Activated naive CD4-positive, alpha-beta T cell treated with anti-CD3 and anti-CD28 coated beads, Interleukin-2, amount 10 ng/mL, durations not matched to agents 5 hours and 36 hours (primary cell): ENCODE results near the gene MED9. TPM values are rescaled to one million over a fixed set of nuclear protein-coding genes. Genes with fewer than 3 reads are reported as not detected.

Source experiments
- total RNA-seq, 2 experiments: library from RNA; stranded (reverse); gene quantifications; one replicate each; pipeline ENCODE4 v1.2.3, GENCODE V29; 2021

MED9 gene
- total RNA-seq: 10 to 100 TPM; 13.3 to 15.4 TPM

GRCh38 chr17:17476865-17477467 lies at the start of gene MED9:
Gene MED9, plus strand, starts transcription at chr17:17477000. Its CDS starts 42 bp downstream, at chr17:17477042.

GRCh38 chr17:17496189-17497064 lies 19.6 kb downstream of the MED9 start, which contains the start of gene RASD1:
Gene RASD1, minus strand, starts transcription at chr17:17496395. Its CDS starts 214 bp downstream, at chr17:17496181.

Other genes with a start within 250 kb of the MED9 start
- 10 to 100 TPM; 56.0 to 59.6 TPM for gene FLCN, start 239.8 kb upstream of the MED9 start, total RNA-seq
- gene COPS3, start 195.8 kb upstream of the MED9 start, total RNA-seq: 100 to 1,000 TPM in 1 of 2 experiments, 10 to 100 TPM in 1; 97.1 to 107 TPM
- gene NT5M, start 173.6 kb upstream of the MED9 start, total RNA-seq: 10 to 100 TPM in 1 of 2 experiments, 1 to 10 TPM in 1; 8.3 to 11.0 TPM
- under 1 TPM; 0.51 to 0.76 TPM for gene RASD1, start 19.4 kb downstream of the MED9 start, total RNA-seq
- gene PEMT, start 114.7 kb downstream of the MED9 start, total RNA-seq: 10 to 100 TPM; 13.1 to 15.8 TPM
- gene RAI1, start 204.5 kb downstream of the MED9 start, total RNA-seq: 10 to 100 TPM; 22.0 to 23.5 TPM